ENCODE data around the gene GMFB.

GMFB gene

GRCh38 chr14:54512393-54512792, 23.6 kb upstream of the GMFB start:
- POLR2A ChIA-PET: no interaction called here
- H3K4me3 ChIP-seq (ENCODE audit: low read depth, low read length): no peak overlapping the region
- DNase-seq (ENCODE audit: low read depth, low spot score): no peak
- TF ChIP-seq, protein P1, sequence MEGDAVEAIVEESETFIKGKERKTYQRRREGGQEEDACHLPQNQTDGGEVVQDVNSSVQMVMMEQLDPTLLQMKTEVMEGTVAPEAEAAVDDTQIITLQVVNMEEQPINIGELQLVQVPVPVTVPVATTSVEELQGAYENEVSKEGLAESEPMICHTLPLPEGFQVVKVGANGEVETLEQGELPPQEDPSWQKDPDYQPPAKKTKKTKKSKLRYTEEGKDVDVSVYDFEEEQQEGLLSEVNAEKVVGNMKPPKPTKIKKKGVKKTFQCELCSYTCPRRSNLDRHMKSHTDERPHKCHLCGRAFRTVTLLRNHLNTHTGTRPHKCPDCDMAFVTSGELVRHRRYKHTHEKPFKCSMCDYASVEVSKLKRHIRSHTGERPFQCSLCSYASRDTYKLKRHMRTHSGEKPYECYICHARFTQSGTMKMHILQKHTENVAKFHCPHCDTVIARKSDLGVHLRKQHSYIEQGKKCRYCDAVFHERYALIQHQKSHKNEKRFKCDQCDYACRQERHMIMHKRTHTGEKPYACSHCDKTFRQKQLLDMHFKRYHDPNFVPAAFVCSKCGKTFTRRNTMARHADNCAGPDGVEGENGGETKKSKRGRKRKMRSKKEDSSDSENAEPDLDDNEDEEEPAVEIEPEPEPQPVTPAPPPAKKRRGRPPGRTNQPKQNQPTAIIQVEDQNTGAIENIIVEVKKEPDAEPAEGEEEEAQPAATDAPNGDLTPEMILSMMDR (IDR thresholded peaks at IDR 0.05; ENCODE audit: insufficient read depth, low read length, missing control alignments): no peak
- CTCF ChIA-PET: interaction anchor here (1.3 to 1.7 kb wide), 5 partner anchors 9 to 293 kb away, joined by 3 to 7 read pairs (median 4); no protein-coding TSS in a partner anchor

DNA sequence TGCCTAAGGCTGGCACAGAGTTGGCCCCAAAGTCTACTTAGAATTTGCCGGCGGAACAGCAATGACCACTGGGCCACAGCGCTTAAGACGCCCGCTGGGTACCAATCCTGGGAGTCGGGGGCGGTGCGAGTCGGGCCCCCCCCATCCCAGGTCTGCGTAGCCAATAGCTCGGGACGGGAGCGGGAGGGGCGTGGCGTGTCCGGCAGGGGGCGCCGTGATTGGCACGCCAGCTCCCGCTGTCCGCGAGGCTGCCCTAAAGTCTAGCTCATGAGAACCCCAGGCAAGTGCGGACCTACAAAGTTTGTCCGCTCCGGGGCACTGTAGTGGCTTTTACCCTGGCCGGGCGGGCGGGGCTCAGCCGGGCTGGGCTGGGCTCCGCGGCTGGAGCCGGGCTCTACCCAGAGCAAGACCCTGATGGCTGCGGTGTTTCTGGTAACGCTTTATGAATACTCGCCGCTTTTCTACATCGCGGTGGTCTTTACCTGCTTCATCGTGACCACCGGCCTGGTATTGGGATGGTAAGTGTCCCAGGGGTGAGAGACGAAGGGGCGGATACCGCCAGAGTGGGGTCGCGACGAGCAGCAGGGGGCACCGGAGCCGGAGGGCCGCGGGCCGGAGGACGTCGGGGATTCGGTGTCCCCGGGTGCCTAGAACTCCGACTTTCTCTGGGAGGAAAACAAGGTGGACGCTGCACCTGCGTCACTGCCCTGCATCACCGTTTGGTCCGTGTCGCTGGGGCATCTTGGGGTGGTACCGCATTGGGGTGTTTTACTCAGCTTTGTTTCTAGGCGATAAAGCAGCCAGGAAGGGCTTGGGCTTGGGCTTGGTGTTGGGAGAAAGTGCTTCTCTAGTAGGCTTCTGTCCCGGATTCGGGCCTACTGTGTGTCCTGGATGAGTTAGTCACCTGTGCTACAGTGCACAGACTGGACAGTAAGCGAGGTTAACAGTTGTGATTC, 21.0 kb upstream of the GMFB start, which contains the start of gene CGRRF1:
Gene CGRRF1, plus strand, starts transcription at position 361 of the 956 bp plus-strand sequence. Its CDS starts 54 bp downstream, at position 415.
- ChIA-PET CTCF (interaction anchor here (0.6 to 10.3 kb wide), 32 partner anchors 9 to 467 kb away, joined by 3 to 113 read pairs (median 4); partner anchors contain the start of genes GMFB and SAMD4A), POLR2A (interaction anchor here (0.9 to 1.1 kb wide), 4 partner anchors 22 to 295 kb away, joined by 3 to 4 read pairs (median 3); no protein-coding TSS in a partner anchor)
- H3K4me3 ChIP-seq (ENCODE audit: low read depth, low read length): peak within 1 kb of the TSS; percentile 98
- TF ChIP-seq, protein P1 (IDR thresholded peaks at IDR 0.05; ENCODE audit: insufficient read depth, low read length, missing control alignments): peak; percentile 77
- peak; percentile 89 for DNase-seq (ENCODE audit: low read depth, low spot score)

DNA sequence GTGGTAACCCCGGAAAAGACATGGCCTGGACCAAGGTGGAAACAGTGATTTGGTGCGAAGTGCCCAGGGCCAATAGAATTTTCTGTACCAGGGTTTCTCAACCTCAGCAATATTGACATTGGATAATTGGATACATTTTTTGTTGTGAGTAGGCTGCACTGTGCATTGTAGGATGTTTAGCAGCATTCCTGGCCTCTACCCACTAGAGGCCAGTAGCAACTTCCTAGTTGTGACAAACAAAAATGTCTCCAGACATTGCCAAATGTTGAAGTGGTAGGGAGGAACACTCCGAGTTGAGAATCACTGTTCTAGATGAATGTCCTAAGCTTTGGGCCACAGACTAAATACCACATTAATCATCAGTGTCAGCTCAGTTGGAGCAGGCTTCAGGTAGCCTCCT, 14.7 kb upstream of the GMFB start:
- no peak for DNase-seq (ENCODE audit: low read depth, low spot score)
- POLR2A ChIA-PET: no interaction called here
- CTCF ChIA-PET: interaction anchor here (0.7 to 10.3 kb wide), 16 partner anchors 9 to 390 kb away, joined by 3 to 113 read pairs (median 3); partner anchors contain the start of gene GMFB
- TF ChIP-seq, protein P1 (IDR thresholded peaks at IDR 0.05; ENCODE audit: insufficient read depth, low read length, missing control alignments): peak; percentile 43
- H3K4me3 ChIP-seq (ENCODE audit: low read depth, low read length): no peak overlapping the region

- TF ChIP-seq, protein P1 (IDR thresholded peaks at IDR 0.05; ENCODE audit: insufficient read depth, low read length, missing control alignments): no peak
- ChIA-PET CTCF (interaction anchor here (1.0 to 10.3 kb wide), 11 partner anchors 13 to 400 kb away, joined by 3 to 113 read pairs (median 4); partner anchors contain the start of genes GCH1 and GMFB), POLR2A (interaction anchor here (1.3 kb wide), 1 partner anchor 14 kb away, joined by 3 read pairs; the partner anchor contains the start of gene GMFB)
- DNase-seq (ENCODE audit: low read depth, low spot score): no peak
- H3K4me3 ChIP-seq (ENCODE audit: low read depth, low read length): no peak overlapping the region
Measured at GRCh38 chr14:54502602-54503001, 13.8 kb upstream of the GMFB start.

DNA sequence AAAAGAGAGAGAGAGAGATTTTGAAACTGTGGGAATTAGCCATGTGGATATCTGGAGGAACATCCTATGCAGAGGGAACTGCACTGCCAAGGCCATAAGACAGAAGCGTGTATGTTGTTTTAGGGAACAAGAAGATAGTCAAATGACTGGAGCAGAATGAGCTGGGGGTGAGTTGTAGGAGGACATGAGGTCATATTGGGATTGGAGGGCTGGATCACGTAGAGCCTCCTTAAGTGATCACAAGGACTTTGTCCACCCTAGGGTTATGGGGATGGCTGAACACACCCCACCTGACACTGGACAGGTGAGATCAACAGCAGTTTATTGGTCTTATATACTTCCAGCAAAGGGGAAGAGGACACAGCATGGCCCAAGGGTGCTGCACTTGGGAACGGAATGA, 12.7 kb upstream of the GMFB start:
- no peak overlapping the region for H3K4me3 ChIP-seq (ENCODE audit: low read depth, low read length)
- TF ChIP-seq, protein P1 (IDR thresholded peaks at IDR 0.05; ENCODE audit: insufficient read depth, low read length, missing control alignments): no peak
- no peak for DNase-seq (ENCODE audit: low read depth, low spot score)
- ChIA-PET POLR2A (interaction anchor here (1.3 kb wide), 1 partner anchor 13 kb away, joined by 3 read pairs; the partner anchor contains the start of gene GMFB), CTCF (interaction anchor here (1.1 to 10.3 kb wide), 4 partner anchors 12 to 272 kb away, joined by 3 to 113 read pairs (median 14); partner anchors contain the start of genes GMFB and SAMD4A)
